NCI-H1930 (cell line): ENCODE measurements around the gene SLX4IP.

ENCODE experiments used
- DNase-seq, 2 experiments: peaks; one replicate each; lab custom pipeline; 2025; lab: John Stamatoyannopoulos, UW

The SLX4IP gene

DNA sequence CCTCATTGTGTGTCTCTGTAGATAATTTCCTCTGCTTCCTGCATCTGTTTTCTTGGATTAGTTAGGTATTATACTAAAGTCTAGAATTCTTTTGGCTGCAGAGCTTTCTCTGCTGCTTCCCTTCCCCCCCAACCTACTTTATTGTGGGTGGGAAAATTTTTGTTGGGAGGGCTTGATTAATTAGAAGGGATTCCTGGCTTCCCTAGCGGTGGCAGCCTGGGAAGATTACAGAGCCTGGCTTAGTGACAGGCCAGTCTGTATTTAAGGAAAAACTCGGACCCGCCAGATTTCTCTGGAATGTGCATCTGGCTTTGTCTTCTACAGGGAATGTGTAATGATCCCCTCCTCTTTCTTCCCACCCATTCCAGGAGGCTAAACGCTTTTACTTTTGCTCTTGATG, 31.2 kb downstream of the SLX4IP start:
- no peak for DNase-seq

DNA sequence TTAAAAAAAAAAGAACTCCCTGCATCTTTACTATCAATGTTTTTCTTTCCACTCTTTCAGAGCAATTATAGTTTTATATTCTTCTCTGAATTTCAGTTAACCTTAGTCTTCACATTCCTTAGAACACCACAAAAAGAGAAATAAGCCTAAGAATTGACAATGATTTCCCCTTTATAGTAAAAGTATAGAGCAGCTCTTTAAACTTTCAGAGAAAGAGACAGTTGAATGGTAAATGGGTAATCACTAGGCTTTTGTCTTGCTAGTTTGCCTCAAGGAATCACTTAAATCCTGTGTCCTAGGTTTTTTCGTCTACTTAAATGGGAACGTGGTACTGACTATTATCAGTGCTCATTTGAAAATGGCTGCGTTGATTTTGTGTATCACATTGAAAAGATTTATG, 31.8 kb downstream of the SLX4IP start:
- DNase-seq, result no peak

DNA sequence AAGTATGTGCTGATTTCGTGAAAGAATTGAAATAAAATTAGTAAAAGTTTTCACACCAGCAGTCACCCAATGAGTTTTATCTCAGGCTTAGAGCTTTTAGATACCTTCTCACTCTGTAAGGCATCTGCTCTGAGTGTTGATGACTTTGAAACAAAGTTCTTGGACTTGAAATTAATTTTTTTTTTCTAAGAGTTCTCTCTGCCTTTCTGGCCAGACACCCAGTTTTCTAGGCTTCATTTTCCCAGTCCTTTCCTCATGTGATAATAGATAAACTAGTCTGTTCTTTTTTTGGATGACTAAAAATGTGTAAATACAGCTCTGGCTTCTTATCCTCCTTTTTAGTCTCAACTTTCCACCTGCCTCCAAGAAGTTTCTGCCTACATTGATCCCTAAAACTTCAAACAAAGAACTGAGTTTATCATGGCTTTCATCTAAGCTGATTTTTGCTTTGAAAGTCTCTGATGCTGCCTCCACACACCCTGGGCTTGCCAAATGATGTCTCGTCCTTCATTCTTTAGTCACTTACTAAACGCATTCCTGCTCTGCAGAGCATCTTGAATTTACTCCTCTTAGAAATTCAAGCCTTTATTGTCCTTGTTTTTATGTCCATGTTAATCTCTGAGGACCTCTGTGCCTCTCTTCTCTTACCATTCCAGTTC, 32.7 kb downstream of the SLX4IP start:
- DNase-seq, result no peak

DNA sequence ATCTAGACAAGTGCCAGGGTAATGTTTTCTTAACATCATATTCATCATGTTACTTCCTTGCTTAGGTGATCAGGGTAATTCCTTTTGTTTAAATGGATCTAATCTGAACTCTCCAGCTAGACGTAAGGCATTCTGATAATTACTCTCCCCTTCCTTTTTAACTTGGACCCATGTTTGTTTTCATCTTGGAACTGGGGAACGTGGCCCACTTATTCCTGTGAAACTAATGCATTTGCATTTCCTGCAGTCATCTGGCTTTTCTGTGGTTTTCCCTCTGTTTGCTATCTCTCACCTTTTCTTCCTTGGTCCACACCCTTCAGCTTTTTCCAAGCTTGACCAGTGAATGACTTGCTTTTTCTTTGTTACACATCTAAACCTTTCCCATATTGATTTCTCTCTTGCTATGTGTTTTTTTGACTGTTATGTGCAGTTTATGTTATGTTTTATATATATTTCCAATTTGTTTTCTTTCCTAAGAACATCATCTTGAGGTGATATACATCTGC, 33.3 kb downstream of the SLX4IP start:
- no peak for DNase-seq

DNA sequence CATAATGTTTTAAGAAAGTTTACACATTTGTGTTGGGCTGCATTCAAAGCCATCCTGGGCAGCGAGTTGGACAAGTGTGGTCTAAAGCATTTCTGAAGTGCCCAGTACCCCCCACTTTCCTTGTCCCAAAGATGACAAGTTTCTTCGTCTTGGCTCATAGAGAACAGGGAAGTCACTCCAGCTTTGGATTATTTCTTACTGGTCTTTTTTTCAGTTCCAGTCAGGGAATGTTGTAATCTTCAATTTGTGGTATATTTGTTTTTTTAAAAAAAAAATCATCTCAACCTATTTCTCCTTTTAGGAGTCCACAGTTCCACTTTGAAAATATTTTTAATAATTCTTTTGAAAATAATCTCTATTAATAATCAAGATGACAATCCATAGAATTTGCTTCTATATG, 34.0 kb downstream of the SLX4IP start:
- DNase-seq, result no peak

DNA sequence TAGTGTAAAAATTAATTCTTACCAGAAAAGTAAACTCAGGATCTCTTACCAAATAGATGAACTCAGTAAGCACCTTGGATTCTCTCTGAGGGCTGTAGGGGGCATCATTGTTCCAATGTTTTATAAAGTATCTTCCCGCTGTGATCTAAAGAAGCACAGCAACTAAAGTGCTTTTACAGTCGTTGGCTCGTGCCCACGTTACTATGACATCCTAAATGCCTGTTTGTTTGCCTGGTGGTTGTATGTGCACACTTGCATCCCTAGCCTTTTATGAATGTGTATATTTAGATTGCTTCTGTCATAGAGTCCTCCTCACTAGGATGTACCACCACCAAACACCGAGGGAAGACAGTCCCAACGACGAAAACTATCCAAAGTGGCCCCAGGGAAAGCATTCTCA, 34.5 kb downstream of the SLX4IP start:
- peak; percentile 16 to 66 for DNase-seq

DNA sequence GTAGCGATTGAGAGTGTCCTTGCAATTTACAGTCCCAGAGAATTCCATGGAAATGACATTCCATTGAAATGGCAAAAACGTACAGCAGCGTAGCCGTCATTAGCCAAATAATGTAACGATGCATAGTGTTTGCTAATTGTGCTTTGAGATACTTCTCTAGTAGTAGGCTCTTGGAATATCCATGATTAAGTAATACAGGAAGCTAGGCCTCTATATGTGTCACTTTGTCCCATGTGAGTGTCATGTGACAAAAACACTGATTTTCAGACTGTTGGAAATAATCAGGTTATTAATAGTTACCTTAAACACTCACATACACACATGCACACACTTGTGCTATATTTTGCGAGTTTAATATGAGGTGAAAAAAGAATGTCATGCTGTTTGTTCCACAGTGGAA, 35.2 kb downstream of the SLX4IP start:
- DNase-seq, result no peak

DNA sequence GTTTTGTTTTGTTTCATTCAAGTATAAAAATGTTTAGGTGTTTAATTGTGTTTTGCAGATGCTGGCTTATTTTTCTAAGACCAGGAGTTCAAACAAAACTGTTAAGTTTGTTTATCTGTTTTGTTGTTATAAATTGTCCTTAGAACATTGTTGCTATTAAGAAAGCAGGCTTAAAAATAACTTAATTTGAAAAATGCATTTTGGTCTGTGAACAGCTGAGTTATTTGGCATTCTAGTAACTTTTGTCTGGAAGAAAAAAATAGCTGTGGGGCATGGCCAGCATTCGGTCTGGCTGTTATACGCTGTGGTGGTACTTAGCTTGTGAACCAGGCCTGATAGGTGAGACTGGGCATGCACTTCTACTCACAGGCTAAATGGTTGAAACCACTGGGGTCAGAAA, 37.8 kb downstream of the SLX4IP start:
- DNase-seq, result no peak

DNA sequence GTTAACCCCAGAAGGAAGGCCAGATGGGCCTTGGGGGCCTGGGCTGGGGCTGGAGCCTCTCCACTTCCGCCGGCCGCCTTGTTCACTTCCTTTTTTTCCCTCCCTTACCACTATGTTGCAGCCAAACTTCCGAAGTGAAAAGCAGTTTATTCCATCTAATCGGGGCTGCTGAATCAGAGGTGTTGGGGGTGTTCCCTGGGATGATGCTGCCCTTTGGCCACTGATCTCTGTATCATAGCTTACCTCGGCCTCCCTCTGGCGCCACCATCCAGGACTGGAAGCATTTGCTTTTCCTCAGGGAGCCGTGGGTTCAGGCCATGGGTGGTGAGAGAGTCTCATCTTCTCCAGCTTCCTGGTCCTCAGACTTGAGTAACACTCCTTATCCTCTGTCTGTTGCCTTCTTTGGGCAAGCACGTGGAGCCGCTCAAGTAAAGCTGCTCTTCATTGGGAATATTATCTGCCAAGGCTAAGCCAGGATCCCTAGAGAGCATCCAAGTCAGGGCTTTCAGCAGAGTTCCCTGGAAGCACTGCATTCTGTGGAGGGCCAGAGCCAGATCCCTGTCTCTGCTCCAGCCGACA, 39.6 kb downstream of the SLX4IP start:
- DNase-seq, result no peak

DNA sequence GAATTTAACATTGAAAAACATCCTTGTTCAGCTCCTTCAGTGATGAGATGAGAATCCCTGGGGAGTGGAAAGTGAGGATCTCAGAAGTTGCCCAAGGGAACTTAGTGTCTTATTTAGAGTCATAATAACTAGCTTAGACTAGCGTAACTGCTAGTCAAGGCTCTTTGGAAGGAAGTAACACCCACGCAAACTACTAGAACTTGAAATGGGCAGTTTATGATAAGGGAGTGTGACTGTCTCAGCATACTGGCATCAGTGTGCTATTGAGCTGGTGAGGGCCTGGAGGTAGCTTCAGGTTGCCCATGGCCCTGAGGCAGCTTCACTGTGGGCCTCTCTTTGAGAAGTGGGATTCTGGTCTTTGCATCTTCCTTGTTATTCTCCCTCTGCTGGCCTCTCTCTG, 40.1 kb downstream of the SLX4IP start:
- no peak for DNase-seq

DNA sequence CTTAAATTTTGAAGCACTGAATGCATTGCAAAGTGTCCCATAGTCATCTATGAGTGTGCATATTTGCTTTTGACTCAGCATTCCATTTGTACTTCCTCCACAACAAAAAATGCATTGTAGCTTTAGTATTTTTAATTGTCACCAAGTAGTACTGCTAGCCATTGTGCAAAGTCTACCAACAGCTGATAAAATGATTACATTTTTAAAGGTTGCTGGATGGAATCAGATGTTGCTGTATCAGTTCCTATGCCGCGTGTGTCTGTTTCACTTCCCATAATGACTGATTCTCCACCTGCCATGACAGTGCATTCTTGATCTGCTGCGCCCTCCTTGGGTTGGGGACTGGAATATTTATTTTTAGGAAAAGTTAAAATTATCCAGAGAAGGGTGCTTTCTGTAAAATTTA, 41.2 kb downstream of the SLX4IP start:
- no peak for DNase-seq

DNA sequence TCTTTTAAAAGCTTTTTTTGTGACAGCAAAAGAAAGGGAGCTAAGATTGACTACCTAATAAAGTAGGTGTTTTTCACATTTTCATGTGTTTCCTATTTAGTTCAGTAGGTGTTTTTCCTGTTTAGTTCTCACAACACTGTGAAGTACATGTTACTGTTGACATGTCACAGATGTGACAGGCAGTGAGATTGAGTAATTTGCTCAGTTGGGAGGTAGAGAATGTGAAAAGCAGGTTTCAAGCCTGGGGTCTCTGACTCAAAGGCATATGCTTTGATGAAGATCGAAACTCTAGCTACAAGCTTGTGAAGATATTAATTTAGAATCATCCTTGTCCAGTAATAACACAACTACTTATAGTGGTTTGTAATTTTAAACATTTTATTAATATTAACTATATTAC, 43.1 kb downstream of the SLX4IP start:
- no peak for DNase-seq

DNA sequence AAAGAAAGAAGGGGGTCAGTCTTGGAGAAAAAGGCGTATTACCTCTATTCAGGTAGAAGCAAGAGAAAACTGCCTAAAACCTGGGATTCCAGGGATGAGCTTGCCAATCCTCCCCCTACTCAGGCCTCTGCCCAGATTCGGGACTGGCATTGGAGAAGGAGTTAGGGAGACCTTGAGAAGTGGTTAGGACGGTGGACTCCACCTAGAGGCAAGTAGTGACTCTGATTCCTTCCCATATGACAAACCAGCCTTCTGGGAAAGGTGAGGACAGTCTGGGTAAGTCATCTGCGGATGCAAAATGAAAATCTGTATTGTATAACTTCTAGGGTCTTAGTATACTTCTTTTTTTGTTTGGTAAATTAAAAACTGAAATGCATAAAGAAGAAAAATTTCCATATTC, 43.8 kb downstream of the SLX4IP start:
- no peak for DNase-seq

DNA sequence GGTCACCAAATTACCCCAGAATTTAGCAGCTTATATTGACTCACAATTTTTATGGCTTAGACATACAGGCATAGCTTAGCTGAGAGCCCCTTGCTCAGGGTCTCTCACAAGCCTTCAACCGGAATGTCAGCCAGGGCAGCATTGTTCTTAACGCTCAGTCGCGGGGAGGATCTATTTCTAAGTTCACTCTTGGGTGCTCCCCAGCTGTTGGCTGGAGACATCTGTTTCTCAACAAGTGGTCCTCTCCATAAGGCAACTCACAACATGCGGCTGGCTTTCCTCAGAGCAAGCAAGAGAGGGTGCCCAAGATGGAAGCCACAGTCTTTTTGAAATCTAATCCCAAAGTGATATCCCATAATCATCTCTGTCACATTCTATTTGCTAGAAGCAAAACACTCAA, 46.6 kb downstream of the SLX4IP start:
- no peak for DNase-seq

DNA sequence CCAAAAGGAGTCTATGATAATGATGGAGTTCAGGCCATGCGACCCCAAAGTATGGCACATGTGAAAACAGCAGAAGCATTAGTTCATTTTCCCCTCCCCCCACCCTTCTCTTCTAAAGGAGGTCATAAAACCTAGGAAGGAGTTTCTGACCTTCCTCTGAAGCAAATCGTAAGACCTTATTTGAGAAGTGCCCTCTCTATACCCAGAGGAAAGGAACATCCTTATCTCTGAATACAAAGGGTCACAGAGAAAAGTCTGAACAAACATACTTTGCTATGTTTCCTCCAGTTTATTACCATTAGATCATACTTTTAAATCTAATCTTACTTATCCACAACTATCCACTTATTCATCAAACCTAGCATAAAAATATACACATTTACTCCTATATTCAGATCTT, 48.6 kb downstream of the SLX4IP start:
- DNase-seq, result no peak

DNA sequence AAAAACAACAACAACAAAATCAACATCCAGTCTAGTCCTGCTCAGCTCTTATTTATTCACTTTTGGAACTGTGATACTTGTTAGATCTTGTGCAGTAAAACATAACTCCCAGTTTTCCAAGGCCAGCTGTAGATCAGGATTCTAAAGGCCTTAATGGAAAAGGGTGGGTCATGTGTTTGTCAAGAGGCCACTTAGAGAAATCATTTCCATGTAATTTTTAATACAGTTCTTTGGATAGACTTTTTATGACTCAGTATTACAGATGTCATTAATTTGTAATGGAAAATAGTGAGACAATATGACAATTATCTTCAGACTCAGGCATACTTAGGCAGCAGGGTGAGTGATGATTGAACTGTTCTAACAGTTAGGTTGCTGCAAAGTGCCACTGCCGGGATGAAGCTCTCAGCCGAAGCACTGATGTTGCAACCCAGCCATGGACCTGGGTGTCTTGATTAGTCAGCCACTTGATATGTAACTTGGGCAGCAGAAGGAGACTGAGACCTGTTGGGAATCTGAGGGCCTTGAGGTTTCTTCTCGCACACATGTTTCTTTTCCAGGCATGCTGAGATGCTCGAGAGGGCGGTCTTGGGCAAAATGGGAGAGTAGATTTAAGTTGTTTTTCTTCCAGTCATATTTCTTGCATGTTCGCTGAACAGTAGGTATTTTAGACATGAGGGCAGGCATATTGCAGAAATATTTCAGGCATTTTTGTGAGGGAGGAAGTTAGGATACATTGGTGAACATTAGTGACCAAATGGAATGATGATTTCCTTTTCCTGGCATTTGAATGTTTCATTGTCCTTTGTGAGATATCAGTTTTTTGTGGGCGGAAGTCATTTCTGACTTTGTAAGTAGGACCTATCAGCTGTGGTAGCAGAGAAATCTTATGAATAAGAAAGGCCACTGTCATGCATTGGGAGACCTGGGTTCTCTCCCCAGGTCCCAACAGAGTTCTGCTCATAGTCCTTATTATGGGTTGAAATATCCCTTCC, 52.3 kb downstream of the SLX4IP start:
- no peak for DNase-seq

DNA sequence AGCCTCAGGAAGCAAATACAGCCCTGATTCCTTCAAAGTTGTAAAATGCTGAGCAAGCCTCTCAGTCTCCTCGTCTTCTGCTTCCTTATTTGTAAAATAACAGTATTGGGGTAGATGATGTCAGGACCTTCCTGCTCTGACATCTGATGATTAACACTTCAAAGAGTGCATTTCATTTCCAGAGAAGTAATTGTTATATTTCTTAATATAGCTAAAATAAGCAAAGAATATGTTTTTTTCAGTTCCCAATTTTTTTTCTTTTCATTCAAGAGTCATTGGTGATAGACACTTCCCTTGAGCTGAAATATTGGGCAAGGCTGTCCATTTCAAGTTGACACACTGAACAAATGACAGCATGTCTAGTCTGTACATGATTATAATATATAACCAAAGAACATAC, 53.4 kb downstream of the SLX4IP start:
- DNase-seq, result no peak

DNA sequence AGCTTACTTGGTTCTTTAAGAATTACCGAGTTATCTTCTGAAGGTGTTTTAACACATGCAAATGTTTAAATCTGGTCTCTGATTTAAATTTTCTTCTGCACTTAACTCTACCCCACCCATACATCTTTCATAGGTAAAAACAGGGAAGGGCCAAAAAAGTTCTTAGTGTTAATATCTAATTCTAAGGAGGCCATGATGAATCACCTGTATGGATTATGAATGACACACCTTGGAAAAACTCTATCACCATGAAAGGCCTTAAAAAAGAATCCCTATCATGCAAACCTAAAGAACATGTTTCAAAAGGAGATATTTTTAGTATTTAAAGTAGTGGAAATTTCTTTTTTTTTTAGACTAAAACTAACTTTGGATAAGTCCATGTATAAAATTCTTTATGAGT, 54.7 kb downstream of the SLX4IP start:
- DNase-seq, result no peak

DNA sequence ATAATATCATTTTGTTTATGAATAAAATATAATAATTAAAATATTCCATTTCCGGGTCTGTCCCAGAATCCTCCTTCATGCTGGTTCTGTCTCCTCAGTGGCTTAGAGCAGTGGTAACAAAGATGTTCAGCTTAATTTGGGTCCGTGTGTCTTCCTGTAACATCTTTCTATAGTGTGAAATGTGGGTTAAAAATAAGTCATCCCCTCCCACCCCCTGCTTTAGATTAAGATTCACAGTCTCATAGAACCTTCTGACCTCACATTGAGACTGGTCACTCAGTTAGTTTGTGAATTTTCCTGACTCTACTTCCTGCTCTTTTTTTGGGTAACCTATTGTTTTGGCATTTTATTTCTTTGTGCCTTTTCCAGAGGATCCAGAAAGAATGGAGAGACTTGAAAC, 55.2 kb downstream of the SLX4IP start:
- DNase-seq, result no peak

DNA sequence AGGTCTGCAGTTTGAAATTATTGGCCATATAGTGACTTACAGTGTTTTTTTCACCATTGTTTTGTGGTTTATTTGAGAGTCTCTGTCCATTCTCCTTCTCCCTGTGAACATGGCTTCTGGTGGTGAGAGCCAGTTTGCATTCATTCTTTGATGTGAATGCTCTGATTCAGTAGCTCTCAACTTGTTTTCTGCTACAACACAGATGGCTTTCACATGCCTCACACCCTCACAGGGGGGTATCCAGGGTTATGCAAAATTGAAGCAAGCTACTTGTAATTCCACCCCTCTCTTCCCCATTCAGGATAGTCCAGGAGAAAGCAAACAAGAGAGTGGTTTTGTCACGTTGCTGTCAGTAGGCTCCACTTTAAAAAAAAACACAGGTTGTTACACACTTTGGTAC, 55.6 kb downstream of the SLX4IP start:
- DNase-seq, result no peak

DNA sequence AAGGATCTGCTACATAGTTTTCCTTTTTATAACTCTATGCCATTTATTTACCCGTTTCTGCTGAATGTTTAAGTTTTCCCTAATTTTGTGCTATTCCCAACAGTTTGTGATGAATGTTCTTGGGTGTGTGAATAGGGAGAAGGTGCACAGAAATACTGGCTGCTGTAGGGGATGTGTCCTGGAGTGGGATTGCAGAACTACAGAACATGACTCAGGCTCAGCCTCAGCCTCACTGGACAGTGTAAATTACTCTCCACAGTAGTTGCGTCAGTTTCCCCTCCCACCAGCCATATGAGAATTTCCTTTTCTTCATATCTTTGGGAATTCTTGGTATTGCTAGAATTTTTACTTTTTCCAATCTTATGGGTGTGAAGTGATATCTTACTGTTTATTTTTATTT, 57.0 kb downstream of the SLX4IP start:
- no peak for DNase-seq

DNA sequence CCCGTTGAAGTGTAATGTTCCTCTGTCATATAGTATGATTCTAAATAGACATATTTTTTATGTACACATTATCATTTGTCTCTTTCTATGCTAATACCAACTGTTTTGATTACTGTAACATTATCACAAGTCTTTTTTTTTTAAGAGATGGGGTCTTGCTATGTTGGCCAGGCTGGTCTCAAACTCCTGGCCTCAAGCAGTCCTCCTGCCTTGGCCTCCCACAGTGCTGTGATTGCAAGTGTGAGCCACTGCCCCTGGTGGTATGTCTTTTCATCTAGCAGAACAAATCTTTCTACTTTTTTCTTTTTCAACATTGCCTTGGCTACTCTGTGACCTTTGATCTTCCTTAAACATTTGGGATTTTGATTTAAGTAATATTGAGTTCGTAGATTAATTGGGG, 57.7 kb downstream of the SLX4IP start:
- no peak for DNase-seq

DNA sequence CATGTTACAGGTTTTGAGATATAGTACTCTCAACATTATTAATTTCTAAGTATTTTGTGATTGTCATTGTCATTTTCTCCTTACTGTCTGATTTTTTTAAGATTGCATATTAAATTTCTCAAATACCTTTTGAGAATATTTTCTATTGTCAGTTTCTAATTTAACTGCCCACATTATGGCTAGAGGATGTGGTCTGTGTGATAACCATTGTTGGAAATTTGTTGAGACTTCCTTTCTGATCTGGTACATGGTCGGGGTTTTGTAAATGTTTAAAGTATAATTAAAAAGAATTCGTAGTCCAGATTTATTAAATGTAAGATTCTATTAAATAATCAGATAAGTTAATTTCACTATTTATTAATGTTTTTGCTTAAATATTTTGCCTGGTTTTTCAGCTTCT, 60.1 kb downstream of the SLX4IP start:
- no peak for DNase-seq
